Fibroblast of skin of right biceps (primary cell): Measurements from ENCODE around the gene UTP3.
"Not testable (repeated sequence)": the region's sequence is repeated elsewhere in the genome, so short reads cannot be mapped to it uniquely, and the experiment has no call there.

Experiments used
- DNase-seq: peaks from one replicate; pipeline ENCODE4 v3.0.0-alpha.2; 2013

The UTP3 gene

DNA sequence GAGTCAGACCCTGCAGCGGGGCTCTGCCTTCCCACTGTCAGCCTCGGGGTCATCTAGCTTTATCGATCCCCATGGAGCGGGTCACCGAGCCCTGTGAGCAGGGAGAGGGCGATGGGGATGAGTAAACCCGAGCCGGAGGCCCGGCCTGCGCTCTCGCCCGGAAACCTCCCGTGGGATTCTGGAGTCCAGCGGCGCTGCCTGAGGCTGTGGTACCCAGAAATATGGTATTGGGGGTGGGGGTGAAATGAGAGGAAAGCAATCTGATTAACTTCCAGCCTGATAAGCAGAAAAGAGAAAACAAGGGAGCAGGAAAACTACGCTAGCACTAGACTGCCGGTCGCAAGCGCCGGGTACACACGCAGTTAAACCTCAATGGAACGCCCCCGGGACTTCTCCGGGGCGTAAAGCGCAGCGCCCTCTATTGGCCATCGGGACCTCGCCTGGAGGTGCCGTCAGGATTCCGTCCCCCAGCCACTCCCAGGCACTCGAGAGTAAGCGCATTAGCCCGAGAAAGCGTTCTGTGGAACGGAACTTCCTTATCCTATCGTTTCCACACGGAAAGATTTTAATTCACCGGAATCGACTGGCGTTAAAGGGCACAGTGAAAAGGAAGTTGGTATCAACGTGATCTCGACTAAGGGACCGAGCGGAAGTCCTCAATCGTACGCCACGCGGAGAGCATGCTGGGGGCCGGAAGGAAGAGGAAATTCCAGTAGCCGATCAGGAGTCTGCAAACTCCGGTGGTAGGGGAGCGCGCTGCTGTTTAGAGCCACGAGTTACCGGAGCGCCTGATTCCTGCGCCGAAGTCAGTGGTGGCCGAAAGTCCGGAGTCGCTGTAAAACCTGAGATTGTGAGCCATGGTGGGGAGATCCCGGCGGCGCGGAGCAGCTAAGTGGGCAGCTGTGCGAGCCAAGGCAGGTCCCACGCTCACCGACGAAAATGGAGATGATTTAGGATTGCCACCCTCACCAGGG, at the start of gene UTP3:
UTP3 (plus strand) TSS at position 712 of the 974 bp plus-strand sequence; CDS start at position 858, 146 bp downstream.
- DNase-seq = peak; percentile 100

DNA sequence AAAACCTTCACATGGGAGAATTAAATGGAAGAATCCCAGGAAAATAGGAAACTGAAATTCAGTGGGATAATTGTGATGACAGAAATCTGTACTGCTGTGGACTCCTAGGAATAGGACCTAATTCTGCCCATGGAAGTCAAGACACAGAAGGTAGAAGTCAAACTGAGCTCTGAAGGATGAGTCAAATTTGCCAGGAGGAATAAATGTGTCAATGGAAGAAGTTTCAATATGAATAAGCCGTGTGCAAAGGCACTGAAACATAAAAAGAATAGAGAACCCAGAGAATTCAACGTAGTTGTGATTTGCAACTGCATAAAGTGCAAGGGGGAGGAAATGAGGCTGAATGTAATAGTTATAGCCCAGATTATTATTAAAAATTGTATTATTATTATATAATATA, 48.1 kb upstream of the UTP3 start:
- DNase-seq = no peak

DNA sequence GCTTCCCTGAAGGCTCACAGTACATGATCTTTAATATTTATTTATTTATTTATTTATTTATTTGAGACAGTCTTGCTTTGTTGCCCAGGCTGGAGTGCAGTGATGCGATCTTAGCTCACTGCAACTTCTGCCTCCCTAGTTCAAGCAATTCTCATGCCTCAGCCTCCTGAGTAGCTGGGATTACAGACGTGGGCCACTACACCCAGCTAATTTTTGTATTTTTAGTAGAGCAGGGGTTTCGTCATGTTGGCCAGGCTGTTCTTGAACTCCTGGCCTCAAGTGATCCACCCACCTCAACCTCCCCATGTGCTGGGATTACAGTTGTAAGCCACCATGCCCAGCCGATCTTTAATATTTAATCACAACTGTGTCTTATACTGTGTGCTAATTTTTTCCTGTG, 37.6 kb upstream of the UTP3 start:
- not testable (repeated sequence) for DNase-seq

GRCh38 chr4:70651864-70652506, 36.3 kb upstream of the UTP3 start:
- peak; percentile 39 for DNase-seq

- DNase-seq = peak; percentile 31
These were observed 33.7 kb upstream of the UTP3 start for GRCh38 chr4:70654605-70655011.

DNA sequence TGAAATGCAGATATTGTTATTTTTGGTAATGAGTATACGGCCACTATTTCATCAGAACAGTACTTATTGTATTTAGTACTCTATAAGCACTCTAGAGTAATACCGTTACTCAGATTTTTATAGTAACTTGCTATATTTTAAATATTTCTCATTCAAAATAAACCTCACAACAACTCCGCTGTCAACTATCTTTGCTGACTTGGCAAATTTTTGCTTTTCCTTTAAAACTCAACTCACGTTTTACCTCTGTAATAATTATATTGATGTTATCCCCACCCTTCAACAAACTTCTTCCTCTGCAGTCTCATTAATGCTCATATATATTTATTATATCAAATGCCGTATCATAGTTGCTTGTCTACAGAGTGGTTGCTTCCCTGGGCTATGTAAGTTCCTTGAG, 31.0 kb upstream of the UTP3 start:
- no peak for DNase-seq

GRCh38 chr4:70658418-70658817, 29.9 kb upstream of the UTP3 start:
- DNase-seq = no peak

DNA sequence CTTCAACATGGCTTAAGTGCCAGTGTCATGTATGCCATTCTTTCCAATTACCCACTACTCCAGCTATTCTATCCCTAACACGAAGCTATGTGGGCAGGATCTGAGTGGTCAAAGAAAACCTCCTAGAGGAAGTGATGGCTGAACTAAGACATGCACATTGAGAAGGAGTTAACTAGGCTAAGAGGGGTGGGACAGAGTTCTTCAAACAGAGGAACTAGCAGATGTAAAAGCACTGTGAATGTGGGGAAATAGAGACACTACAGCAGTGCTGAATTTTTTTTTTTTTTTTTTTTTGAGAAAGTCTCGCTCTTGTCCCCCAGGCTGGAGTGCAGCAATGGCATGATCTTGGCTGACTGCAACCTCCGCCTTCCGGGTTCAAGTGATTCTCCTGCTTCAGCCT, 28.2 kb upstream of the UTP3 start:
- DNase-seq = no peak

DNA sequence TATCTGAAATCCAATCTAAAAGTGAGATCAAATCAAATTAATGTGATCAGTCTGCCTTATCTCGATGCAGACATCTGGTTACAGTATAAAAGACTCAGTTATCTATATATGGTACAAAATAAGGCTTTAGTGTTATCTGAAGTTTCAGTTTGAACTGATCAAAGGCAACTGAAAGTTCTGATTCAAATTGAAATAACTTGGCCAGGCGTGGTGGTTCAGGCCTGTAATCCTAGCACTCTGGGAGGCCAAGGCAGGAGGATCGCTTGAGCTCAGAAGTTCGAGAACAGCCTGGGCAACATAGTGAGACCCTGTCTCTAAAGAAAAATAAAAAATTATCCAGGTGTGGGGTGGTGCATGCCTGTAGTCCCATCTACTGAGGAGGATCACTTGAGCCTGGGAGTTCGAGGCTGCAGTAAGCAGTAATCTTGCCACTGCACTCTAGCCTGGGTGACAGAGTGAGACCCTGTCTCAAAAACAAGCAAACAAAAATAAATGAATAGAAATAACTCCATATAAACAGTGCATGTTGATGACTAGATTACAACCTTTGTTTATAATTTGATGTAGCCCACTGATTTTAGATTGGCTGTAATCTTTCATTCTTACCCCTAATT, 26.9 kb upstream of the UTP3 start:
- DNase-seq = not testable (repeated sequence)

GRCh38 chr4:70666369-70666768, 22.0 kb upstream of the UTP3 start, which contains the start of gene JCHAIN:
Gene JCHAIN (minus strand): TSS chr4:70666508. CDS start chr4:70666490, 18 bp downstream.
- DNase-seq = peak; percentile 34

GRCh38 chr4:70667740-70668535, 20.4 kb upstream of the UTP3 start:
- DNase-seq = peak; percentile 68

DNA sequence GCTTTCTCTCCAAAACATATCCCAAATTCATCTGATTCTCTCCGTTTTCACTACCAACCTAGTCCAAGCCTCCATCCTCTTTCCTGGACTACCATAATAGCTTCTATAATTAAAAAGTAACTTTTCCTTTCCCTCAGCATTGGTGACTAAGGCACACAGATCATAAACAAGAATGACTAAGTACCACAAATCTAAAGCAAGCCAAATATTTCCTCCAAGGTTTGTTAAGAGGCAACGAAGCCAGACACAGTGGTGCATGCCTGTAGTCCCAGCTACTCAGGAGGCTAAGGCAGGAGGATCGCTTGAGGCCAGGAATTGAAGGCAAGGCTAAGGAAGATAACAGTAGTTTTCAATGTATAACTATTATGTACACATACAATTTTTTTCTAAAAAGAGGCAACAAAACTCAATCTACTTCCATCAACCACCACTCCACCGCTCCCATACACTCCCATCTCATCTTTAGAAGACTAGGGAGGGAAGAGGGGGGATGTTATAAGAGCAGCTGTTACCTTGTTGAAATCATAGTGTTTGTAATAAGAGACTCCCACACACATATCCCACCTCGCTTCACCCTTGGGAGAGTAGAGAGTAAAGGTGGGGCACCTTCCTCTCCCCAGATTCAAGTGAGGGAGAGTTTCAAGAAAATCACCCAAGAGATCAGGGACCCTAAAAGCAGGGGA, 17.9 kb upstream of the UTP3 start:
- DNase-seq = peak; percentile 70

- DNase-seq = no peak
These were observed 17.2 kb upstream of the UTP3 start for GRCh38 chr4:70671091-70671490.

- no peak for DNase-seq
These were observed 14.1 kb upstream of the UTP3 start for GRCh38 chr4:70674191-70674590.

GRCh38 chr4:70674731-70675130, 13.6 kb upstream of the UTP3 start:
- no peak for DNase-seq

- no peak for DNase-seq
These were observed 11.7 kb upstream of the UTP3 start for GRCh38 chr4:70676554-70677090.

- DNase-seq = no peak
These were observed 9.8 kb upstream of the UTP3 start for GRCh38 chr4:70678383-70678999.

DNA sequence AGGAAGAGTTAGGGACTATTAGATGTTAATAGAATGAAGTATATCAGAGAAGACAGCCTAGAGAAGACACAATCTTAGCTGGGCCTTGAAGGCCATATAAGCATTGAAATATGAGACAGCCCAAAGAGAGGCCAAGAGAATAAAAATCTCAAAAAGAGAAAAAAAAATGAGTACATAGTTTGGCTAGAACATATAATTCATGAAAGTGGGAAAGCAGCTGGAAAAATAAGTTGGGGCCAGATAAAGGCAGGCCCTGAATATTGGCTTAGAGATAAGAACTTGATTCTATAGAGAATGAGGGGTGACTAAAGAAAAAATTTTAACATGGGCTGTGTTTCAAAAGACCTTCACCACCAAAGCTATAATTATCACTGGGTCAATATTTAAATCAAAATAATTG, 7.4 kb upstream of the UTP3 start:
- DNase-seq = no peak

DNA sequence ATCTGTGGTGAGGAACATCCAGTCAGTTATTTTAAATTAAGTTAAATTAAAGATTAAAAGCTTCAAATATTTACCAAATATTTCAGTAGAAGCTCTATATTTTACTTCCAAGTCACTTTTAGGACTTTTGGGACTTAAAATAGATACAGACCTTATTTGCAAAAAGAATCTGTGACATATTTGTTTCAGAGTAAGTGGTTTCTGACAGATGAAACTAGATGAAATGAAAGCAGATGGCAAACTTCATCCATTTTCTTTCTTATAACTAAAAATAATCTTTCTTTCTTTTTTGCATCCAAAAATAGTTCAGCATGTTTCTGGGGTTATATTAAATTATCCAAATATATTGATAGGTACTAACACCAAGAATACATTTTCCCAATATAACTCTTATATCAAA, 6.6 kb upstream of the UTP3 start:
- no peak for DNase-seq

DNA sequence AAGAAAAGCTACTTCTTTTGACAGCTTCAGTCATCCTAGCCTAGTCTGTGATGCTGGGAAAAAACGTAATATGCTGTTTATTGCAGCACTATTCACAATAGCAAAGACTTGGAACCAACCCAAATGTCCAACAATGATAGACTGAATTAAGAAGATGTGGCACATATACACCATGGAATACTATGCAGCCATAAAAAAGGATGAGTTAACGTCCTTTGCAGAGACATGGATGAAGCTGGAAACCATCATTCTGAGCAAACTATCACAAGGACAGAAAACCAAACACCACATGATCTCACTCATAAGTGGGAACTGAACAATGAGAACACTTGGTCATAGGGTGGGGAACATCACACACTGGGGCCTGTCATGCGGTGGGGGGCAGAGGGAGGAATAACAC, 6.2 kb upstream of the UTP3 start:
- DNase-seq = not testable (repeated sequence)

DNA sequence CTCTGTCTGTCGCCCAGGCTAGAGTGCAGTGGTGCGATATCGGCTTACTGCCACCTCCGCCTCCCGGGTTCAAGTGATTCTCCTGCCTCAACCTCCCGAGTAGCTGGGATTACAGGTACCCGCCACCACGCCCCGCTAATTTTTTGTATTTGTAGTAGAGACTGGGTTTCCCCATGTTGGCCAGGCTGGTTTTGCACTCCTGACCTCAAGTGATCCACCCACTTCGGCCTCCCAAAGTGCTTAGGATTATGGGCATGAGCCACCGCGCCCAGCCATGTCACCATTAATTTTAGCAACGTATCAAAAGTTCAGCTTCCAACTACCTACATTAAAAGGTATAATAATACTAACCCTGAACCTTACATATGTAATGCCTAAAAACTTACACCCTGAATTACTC, 940 bp upstream of the UTP3 start:
- no peak for DNase-seq
